ENCODE data around the gene MAFF. TPM values are rescaled to one million over a fixed set of nuclear protein-coding genes. Genes with fewer than 3 reads are reported as not detected.
A peak's percentile ranks its signal among the peaks of the same experiment; 100 is the strongest.

The MAFF gene
- total RNA-seq, 4 donors from 2014 or later, result 26.2 to 182 (median 54.3) TPM

GRCh38 chr22:38199826-38200559 lies 1.8 kb upstream of the MAFF start:
- WGBS, result 85% methylated on average over 10 of the region's 10 CpGs
- Histone ChIP-seq H3K4me3 (no peak overlapping the region), H3K27me3 (peaks cover 0 to 10% (median 0%) of the 10 kb centered on the region in 4 donors), H3K9me3 (no peaks in the 10 kb centered on the region), H3K4me1 (peaks cover 24 to 31% (median 30%) of the 10 kb centered on the region in 4 donors), H3K27ac (replicated peaks in 1 of 4) (no peak overlapping the region), H3K36me3 (no peaks in the 10 kb centered on the region)
- TF ChIP-seq POLR2A (IDR thresholded peaks at IDR 0.05; ENCODE audit: low read depth) (no peak), EP300 (IDR thresholded peaks at IDR 0.05) (no peak), CTCF (IDR thresholded peaks at IDR 0.05) (no peak), POLR2AphosphoS5 (IDR thresholded peaks at IDR 0.05) (no peak)
- no peak for DNase-seq (ENCODE audit: extremely low spot score)
- intact Hi-C loops (cut with DNase I), result loop anchor here (5.0 kb wide), 1 partner anchor 117 kb away; the partner anchor contains the start of gene CSNK1E

GRCh38 chr22:38201371-38201710 lies 453 bp upstream of the MAFF start:
- Histone ChIP-seq H3K27me3 (peaks cover 0 to 10% (median 0%) of the 10 kb centered on the region in 4 donors), H3K27ac (replicated peaks in 1 of 4) (peak overlapping the region; percentile 93 to 100 (median 99)), H3K9me3 (no peaks in the 10 kb centered on the region), H3K4me3 (peak overlapping the region; percentile 73 to 92 (median 85)), H3K36me3 (no peaks in the 10 kb centered on the region), H3K4me1 (peaks cover 24 to 42% (median 42%) of the 10 kb centered on the region in 4 donors)
- no peak for DNase-seq (ENCODE audit: extremely low spot score)
- 22% methylated on average over 4 of the region's 8 CpGs for WGBS
- TF ChIP-seq POLR2AphosphoS5 (IDR thresholded peaks at IDR 0.05) (no peak), POLR2A (IDR thresholded peaks at IDR 0.05; ENCODE audit: low read depth) (no peak), EP300 (IDR thresholded peaks at IDR 0.05) (no peak), CTCF (IDR thresholded peaks at IDR 0.05) (no peak)
- intact Hi-C loops (cut with DNase I), result loop anchor here (5.0 kb wide), 1 partner anchor 116 kb away; the partner anchor contains the start of gene CSNK1E

- Histone ChIP-seq H3K27me3 (peaks cover 0 to 10% (median 0%) of the 10 kb centered on the region in 4 donors), H3K27ac (replicated peaks in 1 of 4) (peak overlapping the region; percentile 93 to 100 (median 99)), H3K4me3 (peak overlapping the region; percentile 73 to 92 (median 85)), H3K4me1 (peaks cover 24 to 42% (median 42%) of the 10 kb centered on the region in 4 donors), H3K9me3 (no peaks in the 10 kb centered on the region), H3K36me3 (no peaks in the 10 kb centered on the region)
- intact Hi-C loops (cut with DNase I), result loop anchor here (5.0 kb wide), 1 partner anchor 115 kb away; the partner anchor contains the start of gene CSNK1E
- DNase-seq (ENCODE audit: extremely low spot score), result no peak
- WGBS, result 0% methylated on average over 15 of the region's 74 CpGs
- TF ChIP-seq POLR2AphosphoS5 (IDR thresholded peaks at IDR 0.05) (peak in 1 of 2 donors; percentile 91), POLR2A (IDR thresholded peaks at IDR 0.05; ENCODE audit: low read depth) (no peak), CTCF (IDR thresholded peaks at IDR 0.05) (peak; percentile 11 to 29 (median 18)), EP300 (IDR thresholded peaks at IDR 0.05) (peak; percentile 91)
These were observed 769 bp downstream of the MAFF start for GRCh38 chr22:38202437-38203089.

GRCh38 chr22:38203090-38203810 lies 1.5 kb downstream of the MAFF start:
- intact Hi-C loops (cut with DNase I), result loop anchor here (5.0 kb wide), 1 partner anchor 114 kb away; the partner anchor contains the start of gene CSNK1E
- no peak for DNase-seq (ENCODE audit: extremely low spot score)
- Histone ChIP-seq H3K36me3 (no peaks in the 10 kb centered on the region), H3K4me1 (peaks cover 24 to 42% (median 42%) of the 10 kb centered on the region in 4 donors), H3K4me3 (peak overlapping the region; percentile 73 to 92 (median 85)), H3K9me3 (no peaks in the 10 kb centered on the region), H3K27me3 (peaks cover 0 to 10% (median 0%) of the 10 kb centered on the region in 4 donors), H3K27ac (replicated peaks in 1 of 4) (peak overlapping the region; percentile 93 to 100 (median 99))
- WGBS, result 51% methylated on average over 4 of the region's 19 CpGs
- TF ChIP-seq EP300 (IDR thresholded peaks at IDR 0.05), result no peak
- TF ChIP-seq POLR2A (IDR thresholded peaks at IDR 0.05; ENCODE audit: low read depth), result no peak
- no peak for TF ChIP-seq CTCF (IDR thresholded peaks at IDR 0.05)
- TF ChIP-seq POLR2AphosphoS5 (IDR thresholded peaks at IDR 0.05), result no peak

Data from esophagus muscularis mucosa (tissue), 4 donors.